NCI-H2029 (cell line): ENCODE measurements around the gene ITPRIP.

Experiments used
- DNase-seq: peaks from one replicate; lab custom pipeline; 2025; lab: John Stamatoyannopoulos, UW

ITPRIP gene

GRCh38 chr10:104286939-104287338 is 51.3 kb downstream of the ITPRIP start:
- DNase-seq = no peak

GRCh38 chr10:104284846-104285245 is 53.4 kb downstream of the ITPRIP start:
- no peak for DNase-seq

GRCh38 chr10:104281694-104282093 is 56.6 kb downstream of the ITPRIP start:
- DNase-seq = no peak

GRCh38 chr10:104279550-104280259 is 58.6 kb downstream of the ITPRIP start:
- DNase-seq = no peak

GRCh38 chr10:104277785-104278184 is 60.5 kb downstream of the ITPRIP start:
- peak; percentile 64 for DNase-seq

- DNase-seq = no peak
These were observed 62.1 kb downstream of the ITPRIP start for GRCh38 chr10:104276192-104276591.

- DNase-seq = no peak
These were observed 63.2 kb downstream of the ITPRIP start for GRCh38 chr10:104274762-104275721.

- no peak for DNase-seq
These were observed 64.2 kb downstream of the ITPRIP start for GRCh38 chr10:104273899-104274575.

- no peak for DNase-seq
These were observed 65.0 kb downstream of the ITPRIP start for GRCh38 chr10:104273286-104273685.

GRCh38 chr10:104268713-104269645 is 69.3 kb downstream of the ITPRIP start, which contains the start of gene GSTO2:
Gene GSTO2 (plus strand): TSS chr10:104269184. CDS start chr10:104274916, 5,732 bp downstream.
- DNase-seq = peak; percentile 92

GRCh38 chr10:104268405-104268712 is 69.9 kb downstream of the ITPRIP start:
- DNase-seq = no peak

- no peak for DNase-seq
These were observed 70.4 kb downstream of the ITPRIP start for GRCh38 chr10:104267721-104268404.

GRCh38 chr10:104264783-104265182 is 73.5 kb downstream of the ITPRIP start:
- DNase-seq = no peak

- DNase-seq = no peak
These were observed 76.2 kb downstream of the ITPRIP start for GRCh38 chr10:104262055-104262454.

GRCh38 chr10:104260775-104261115 is 77.5 kb downstream of the ITPRIP start:
- DNase-seq = no peak

GRCh38 chr10:104259999-104260774 is 78.1 kb downstream of the ITPRIP start:
- DNase-seq = no peak
